Measurements from ENCODE around the gene SNAPC5. TPM values are rescaled to one million over a fixed set of nuclear protein-coding genes. Genes with fewer than 3 reads are reported as not detected.

The SNAPC5 gene
- total and polyA plus RNA-seq, 2 of the 8 experiments (the other 6 are each of a cell fraction or from before 2014, with no cell fraction given), result 18.7 to 23.1 TPM

- no peak for TF ChIP-seq CTCF (IDR thresholded peaks at IDR 0.05; ENCODE audit: control extremely low read depth in 1 of 3, insufficient read depth in 1 of 3, low read depth in 1 of 3, low read length in 3 of 3)
- no peak for TF ChIP-seq RXRA (IDR thresholded peaks at IDR 0.05; ENCODE audit: insufficient read depth, low read depth, low read length)
- no peak for TF ChIP-seq ATF2 (IDR thresholded peaks at IDR 0.05; ENCODE audit: low read length)
- TF ChIP-seq CHD2 (IDR thresholded peaks at IDR 0.05; ENCODE audit: low read length), result no peak
- TF ChIP-seq POLR2AphosphoS5 (IDR thresholded peaks at IDR 0.05; ENCODE audit: low read depth, low read length), result no peak
Measured at GRCh38 chr15:66523926-66524325, 26.4 kb upstream of the SNAPC5 start (continued).
